Measurements from ENCODE around the gene B9D1.
"Not testable (repeated sequence)": the region's sequence is repeated elsewhere in the genome, so short reads cannot be mapped to it uniquely, and the experiment has no call there.

Gene B9D1

DNA sequence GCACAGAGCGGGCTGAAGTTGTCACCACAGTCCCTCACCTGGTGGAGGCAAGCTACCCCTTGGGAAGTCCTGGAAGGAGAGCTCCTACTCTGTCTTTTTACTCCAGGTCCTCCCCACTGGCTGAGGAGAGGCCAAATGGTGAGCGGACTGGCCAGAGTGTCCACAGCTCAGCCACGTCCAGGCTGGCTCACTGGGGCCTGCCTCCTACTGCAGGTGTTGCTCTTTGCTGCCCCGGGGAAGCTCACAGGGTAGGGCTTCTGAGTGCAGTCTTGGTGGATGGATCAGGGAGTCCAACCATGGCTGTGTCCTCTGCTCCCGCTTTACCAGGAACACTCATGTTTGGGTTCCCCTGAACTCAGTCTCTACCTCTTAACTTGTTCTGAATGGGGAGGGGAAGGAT, 2.7 kb downstream of the B9D1 start:
- peaks cover 0 to 10% (median 10%) of the 10 kb centered on the region in 4 experiments for H3K4me1 ChIP-seq (ENCODE audit: control extremely low read depth in 1 of 4, control insufficient read depth in 4 of 4, insufficient read depth in 4 of 4, low read length in 3 of 4)
- CTCF ChIA-PET: interaction anchor here (1.3 to 1.4 kb wide), 2 partner anchors 10 to 108 kb away, joined by 3 to 6 read pairs; no protein-coding TSS in a partner anchor
- no peak for DNase-seq
- H3K27ac ChIP-seq (ENCODE audit: insufficient read depth in 1 of 2, low read depth in 1 of 2, low read length in 2 of 2, poor library complexity in 1 of 2, severe bottlenecking in 2 of 2): no peak overlapping the region
- no peaks in the 10 kb centered on the region for H3K36me3 ChIP-seq (ENCODE audit: control insufficient read depth in 4 of 4, insufficient read depth in 4 of 4, low read length in 3 of 4)
- POLR2A ChIA-PET: no interaction called here
- no peaks in the 10 kb centered on the region for H3K9me3 ChIP-seq (ENCODE audit: control extremely low read depth in 1 of 5, control insufficient read depth in 4 of 5, insufficient read depth in 2 of 5, low read depth in 1 of 5, low read length in 4 of 5)
- H3K4me3 ChIP-seq (ENCODE audit: control insufficient read depth in 1 of 7, extremely low read depth in 1 of 7, insufficient read depth in 4 of 7, low read depth in 2 of 7, low read length in 6 of 7): no peak overlapping the region
- WGBS (ENCODE audit: insufficient coverage): 100% methylated on average over 3 of the region's 5 CpGs
- peaks cover 0 to 58% (median 17%) of the 10 kb centered on the region in 5 experiments for H3K27me3 ChIP-seq (replicated peaks in 2 of 5; ENCODE audit: control insufficient read depth in 4 of 5, insufficient read depth in 5 of 5, low read length in 4 of 5)

GRCh38 chr17:19359151-19359550, 3.4 kb downstream of the B9D1 start:
- no peak overlapping the region for H3K4me3 ChIP-seq (ENCODE audit: control insufficient read depth in 1 of 7, extremely low read depth in 1 of 7, insufficient read depth in 4 of 7, low read depth in 2 of 7, low read length in 6 of 7)
- CTCF ChIA-PET: interaction anchor here (1.4 kb wide), 1 partner anchor 109 kb away, joined by 3 read pairs; no protein-coding TSS in a partner anchor
- no peak overlapping the region for H3K27ac ChIP-seq (ENCODE audit: insufficient read depth in 1 of 2, low read depth in 1 of 2, low read length in 2 of 2, poor library complexity in 1 of 2, severe bottlenecking in 2 of 2)
- 98% methylated on average over 7 of the region's 7 CpGs for WGBS (ENCODE audit: insufficient coverage)
- peaks cover 0 to 10% (median 10%) of the 10 kb centered on the region in 4 experiments for H3K4me1 ChIP-seq (ENCODE audit: control extremely low read depth in 1 of 4, control insufficient read depth in 4 of 4, insufficient read depth in 4 of 4, low read length in 3 of 4)
- POLR2A ChIA-PET: no interaction called here
- no peaks in the 10 kb centered on the region for H3K9me3 ChIP-seq (ENCODE audit: control extremely low read depth in 1 of 5, control insufficient read depth in 4 of 5, insufficient read depth in 2 of 5, low read depth in 1 of 5, low read length in 4 of 5)
- no peak for DNase-seq
- peaks cover 0 to 53% (median 15%) of the 10 kb centered on the region in 5 experiments for H3K27me3 ChIP-seq (replicated peaks in 2 of 5; ENCODE audit: control insufficient read depth in 4 of 5, insufficient read depth in 5 of 5, low read length in 4 of 5)
- H3K36me3 ChIP-seq (ENCODE audit: control insufficient read depth in 4 of 4, insufficient read depth in 4 of 4, low read length in 3 of 4): no peaks in the 10 kb centered on the region

DNA sequence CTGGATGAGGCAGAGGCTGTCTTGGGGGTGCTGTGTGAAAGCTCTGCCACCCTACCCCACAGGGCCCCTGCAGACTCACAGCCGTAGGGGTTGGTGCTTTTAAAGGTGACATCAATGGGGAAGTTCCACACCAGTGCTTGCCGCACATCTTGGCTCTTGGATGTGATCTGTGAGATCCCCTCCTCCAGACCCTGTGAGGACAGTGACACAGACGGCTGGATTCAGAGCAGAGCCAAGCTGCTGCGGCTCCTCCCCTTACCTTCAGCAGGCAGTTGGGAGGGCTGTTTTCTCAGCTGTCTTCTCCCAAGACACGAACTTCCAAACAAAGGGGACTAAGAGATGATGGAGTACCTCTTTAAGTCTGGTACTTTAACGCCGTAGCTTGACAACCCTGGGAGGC, 4.8 kb downstream of the B9D1 start:
- no peak for DNase-seq
- H3K9me3 ChIP-seq (ENCODE audit: control extremely low read depth in 1 of 5, control insufficient read depth in 4 of 5, insufficient read depth in 2 of 5, low read depth in 1 of 5, low read length in 4 of 5): no peaks in the 10 kb centered on the region
- H3K4me1 ChIP-seq (ENCODE audit: control extremely low read depth in 1 of 4, control insufficient read depth in 4 of 4, insufficient read depth in 4 of 4, low read length in 3 of 4): peaks cover 0 to 9% (median 7%) of the 10 kb centered on the region in 4 experiments
- no peaks in the 10 kb centered on the region for H3K36me3 ChIP-seq (ENCODE audit: control insufficient read depth in 4 of 4, insufficient read depth in 4 of 4, low read length in 3 of 4)
- no peak overlapping the region for H3K4me3 ChIP-seq (ENCODE audit: control insufficient read depth in 1 of 7, extremely low read depth in 1 of 7, insufficient read depth in 4 of 7, low read depth in 2 of 7, low read length in 6 of 7)
- POLR2A ChIA-PET: no interaction called here
- H3K27ac ChIP-seq (ENCODE audit: insufficient read depth in 1 of 2, low read depth in 1 of 2, low read length in 2 of 2, poor library complexity in 1 of 2, severe bottlenecking in 2 of 2): no peak overlapping the region
- CTCF ChIA-PET: interaction anchor here (1.8 to 2.8 kb wide), 4 partner anchors 12 to 89 kb away, joined by 4 to 14 read pairs (median 6); no protein-coding TSS in a partner anchor
- 93% methylated on average over 4 of the region's 7 CpGs for WGBS (ENCODE audit: insufficient coverage)
- peaks cover 0 to 45% (median 13%) of the 10 kb centered on the region in 5 experiments for H3K27me3 ChIP-seq (replicated peaks in 2 of 5; ENCODE audit: control insufficient read depth in 4 of 5, insufficient read depth in 5 of 5, low read length in 4 of 5)

GRCh38 chr17:19357351-19357750, 5.2 kb downstream of the B9D1 start:
- WGBS (ENCODE audit: insufficient coverage): 99% methylated on average over 7 of the region's 7 CpGs
- H3K4me3 ChIP-seq (ENCODE audit: control insufficient read depth in 1 of 7, extremely low read depth in 1 of 7, insufficient read depth in 4 of 7, low read depth in 2 of 7, low read length in 6 of 7): no peak overlapping the region
- H3K9me3 ChIP-seq (ENCODE audit: control extremely low read depth in 1 of 5, control insufficient read depth in 4 of 5, insufficient read depth in 2 of 5, low read depth in 1 of 5, low read length in 4 of 5): no peaks in the 10 kb centered on the region
- ChIA-PET CTCF (interaction anchor here (0.8 to 2.8 kb wide), 5 partner anchors 11 to 89 kb away, joined by 3 to 14 read pairs (median 5); no protein-coding TSS in a partner anchor), POLR2A (no interaction called here)
- H3K4me1 ChIP-seq (ENCODE audit: control extremely low read depth in 1 of 4, control insufficient read depth in 4 of 4, insufficient read depth in 4 of 4, low read length in 3 of 4): peaks cover 0 to 6% (median 5%) of the 10 kb centered on the region in 4 experiments
- no peak overlapping the region for H3K27ac ChIP-seq (ENCODE audit: insufficient read depth in 1 of 2, low read depth in 1 of 2, low read length in 2 of 2, poor library complexity in 1 of 2, severe bottlenecking in 2 of 2)
- DNase-seq: no peak
- H3K27me3 ChIP-seq (replicated peaks in 2 of 5; ENCODE audit: control insufficient read depth in 4 of 5, insufficient read depth in 5 of 5, low read length in 4 of 5): peaks cover 0 to 45% (median 13%) of the 10 kb centered on the region in 5 experiments
- H3K36me3 ChIP-seq (ENCODE audit: control insufficient read depth in 4 of 4, insufficient read depth in 4 of 4, low read length in 3 of 4): no peaks in the 10 kb centered on the region

GRCh38 chr17:19354748-19355147, 7.8 kb downstream of the B9D1 start:
- no peak for DNase-seq
- Histone ChIP-seq H3K27ac (ENCODE audit: insufficient read depth in 1 of 2, low read depth in 1 of 2, low read length in 2 of 2, poor library complexity in 1 of 2, severe bottlenecking in 2 of 2) (no peak overlapping the region), H3K4me3 (ENCODE audit: control insufficient read depth in 1 of 7, extremely low read depth in 1 of 7, insufficient read depth in 4 of 7, low read depth in 2 of 7, low read length in 6 of 7) (no peak overlapping the region), H3K27me3 (replicated peaks in 2 of 5; ENCODE audit: control insufficient read depth in 4 of 5, insufficient read depth in 5 of 5, low read length in 4 of 5) (peaks cover 0 to 24% (median 9%) of the 10 kb centered on the region in 5 experiments), H3K36me3 (ENCODE audit: control insufficient read depth in 4 of 4, insufficient read depth in 4 of 4, low read length in 3 of 4) (no peaks in the 10 kb centered on the region), H3K4me1 (ENCODE audit: control extremely low read depth in 1 of 4, control insufficient read depth in 4 of 4, insufficient read depth in 4 of 4, low read length in 3 of 4) (no peaks in the 10 kb centered on the region), H3K9me3 (ENCODE audit: control extremely low read depth in 1 of 5, control insufficient read depth in 4 of 5, insufficient read depth in 2 of 5, low read depth in 1 of 5, low read length in 4 of 5) (no peaks in the 10 kb centered on the region)
- WGBS (ENCODE audit: insufficient coverage): 83% methylated on average over 4 of the region's 6 CpGs
- ChIA-PET POLR2A (no interaction called here), CTCF (interaction anchor here (1.0 to 1.8 kb wide), 6 partner anchors 8 to 100 kb away, joined by 3 to 5 read pairs (median 3); partner anchors contain the start of genes B9D1 and MAPK7)

DNA sequence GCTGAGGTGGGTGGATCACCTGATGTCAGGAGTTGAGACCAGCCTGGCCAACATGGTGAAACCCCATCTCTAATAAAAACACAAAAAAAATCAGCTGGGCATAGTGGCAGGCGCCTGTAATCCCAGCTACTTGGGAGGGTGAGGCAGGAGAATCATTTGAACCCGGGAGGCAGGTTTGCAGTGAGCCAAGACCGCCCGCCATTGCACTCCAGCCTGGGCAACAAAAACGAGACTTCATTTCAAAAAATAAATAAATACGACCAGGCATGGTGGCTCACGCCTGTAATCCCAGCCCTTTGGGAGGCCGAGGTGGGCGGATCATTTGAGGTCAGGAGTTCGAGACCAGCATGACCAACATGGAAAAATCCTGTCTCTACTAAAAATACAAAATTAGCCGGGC, 9.1 kb downstream of the B9D1 start:
- H3K36me3 ChIP-seq (ENCODE audit: control insufficient read depth in 4 of 4, insufficient read depth in 4 of 4, low read length in 3 of 4); DNase-seq; H3K27ac ChIP-seq (ENCODE audit: insufficient read depth in 1 of 2, low read depth in 1 of 2, low read length in 2 of 2, poor library complexity in 1 of 2, severe bottlenecking in 2 of 2); H3K9me3 ChIP-seq (ENCODE audit: control extremely low read depth in 1 of 5, control insufficient read depth in 4 of 5, insufficient read depth in 2 of 5, low read depth in 1 of 5, low read length in 4 of 5); H3K4me1 ChIP-seq (ENCODE audit: control extremely low read depth in 1 of 4, control insufficient read depth in 4 of 4, insufficient read depth in 4 of 4, low read length in 3 of 4); POLR2A ChIA-PET; H3K4me3 ChIP-seq (ENCODE audit: control insufficient read depth in 1 of 7, extremely low read depth in 1 of 7, insufficient read depth in 4 of 7, low read depth in 2 of 7, low read length in 6 of 7): not testable (repeated sequence)
- CTCF ChIA-PET: interaction anchor here (0.9 to 2.6 kb wide), 3 partner anchors 10 to 93 kb away, joined by 3 to 14 read pairs (median 5); partner anchors contain the start of gene B9D1
- WGBS (ENCODE audit: insufficient coverage): 98% methylated on average over 10 of the region's 11 CpGs
- peaks cover 0 to 12% (median 4%) of the 10 kb centered on the region in 5 experiments for H3K27me3 ChIP-seq (replicated peaks in 2 of 5; ENCODE audit: control insufficient read depth in 4 of 5, insufficient read depth in 5 of 5, low read length in 4 of 5)

DNA sequence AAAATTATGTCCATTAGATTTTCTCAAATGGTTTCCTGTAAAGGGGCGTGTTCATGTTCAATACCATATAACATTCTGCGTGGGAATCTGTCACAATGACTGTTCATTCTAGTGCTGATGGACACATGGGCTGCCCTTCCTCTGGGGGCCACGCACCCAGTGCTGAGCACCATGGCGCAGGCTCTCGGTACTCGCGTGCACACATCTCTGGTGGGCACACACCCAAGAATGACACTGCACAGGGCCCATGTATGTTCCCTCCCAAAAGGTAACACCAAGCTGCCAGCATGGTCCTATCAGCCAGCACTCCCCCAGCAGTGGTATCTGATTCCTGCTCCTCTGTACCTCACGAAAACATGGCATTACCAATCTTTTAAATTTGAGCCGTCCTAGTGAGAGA, 13.7 kb downstream of the B9D1 start:
- POLR2A ChIA-PET: interaction anchor here (0.6 kb wide), 1 partner anchor 43 kb away, joined by 3 read pairs; no protein-coding TSS in a partner anchor
- WGBS (ENCODE audit: insufficient coverage): 95% methylated on average over 9 of the region's 9 CpGs
- no peak for DNase-seq

More for the DNA sequence above, 13.7 kb downstream of the B9D1 start:
- Histone ChIP-seq H3K36me3 (ENCODE audit: control insufficient read depth in 4 of 4, insufficient read depth in 4 of 4, low read length in 3 of 4) (no peaks in the 10 kb centered on the region), H3K27me3 (replicated peaks in 2 of 5; ENCODE audit: control insufficient read depth in 4 of 5, insufficient read depth in 5 of 5, low read length in 4 of 5) (peaks cover 0 to 8% (median 6%) of the 10 kb centered on the region in 5 experiments), H3K27ac (ENCODE audit: insufficient read depth in 1 of 2, low read depth in 1 of 2, low read length in 2 of 2, poor library complexity in 1 of 2, severe bottlenecking in 2 of 2) (no peak overlapping the region), H3K4me3 (ENCODE audit: control insufficient read depth in 1 of 7, extremely low read depth in 1 of 7, insufficient read depth in 4 of 7, low read depth in 2 of 7, low read length in 6 of 7) (no peak overlapping the region), H3K4me1 (ENCODE audit: control extremely low read depth in 1 of 4, control insufficient read depth in 4 of 4, insufficient read depth in 4 of 4, low read length in 3 of 4) (no peaks in the 10 kb centered on the region), H3K9me3 (ENCODE audit: control extremely low read depth in 1 of 5, control insufficient read depth in 4 of 5, insufficient read depth in 2 of 5, low read depth in 1 of 5, low read length in 4 of 5) (no peaks in the 10 kb centered on the region)
- CTCF ChIA-PET: interaction anchor here (1.0 kb wide), 1 partner anchor 10 kb away, joined by 3 read pairs; no protein-coding TSS in a partner anchor

Data from common myeloid progenitor, CD34-positive (primary cell).